Thyroid gland (tissue), 4 donors: ENCODE data around the gene NXPE3.

Experiments used
- POLR2A ChIP-seq, 2 donors: fragments of 450-650 bp; IDR thresholded peaks; one replicate each; pipeline ENCODE4 v1.6.1; 2017; ENCODE audit warnings: antibody characterized with exemption in 2 of 2, mild to moderate bottlenecking in 2 of 2, moderate library complexity in 1 of 2
- TF ChIP-seq, protein P1 (sequence below), 6 experiments: fragments of 200-600 bp in 3 of 6; fragments of 450-650 bp in 3 of 6; sonication (generic) in 3 of 6; IDR thresholded peaks; one replicate each; pipeline ENCODE4 v1.5.1; 2016 to 2019; ENCODE audit warnings: antibody characterized with exemption in 6 of 6, mild to moderate bottlenecking in 2 of 6, inconsistent platforms in 1 of 6, moderate library complexity in 1 of 6

DNA sequence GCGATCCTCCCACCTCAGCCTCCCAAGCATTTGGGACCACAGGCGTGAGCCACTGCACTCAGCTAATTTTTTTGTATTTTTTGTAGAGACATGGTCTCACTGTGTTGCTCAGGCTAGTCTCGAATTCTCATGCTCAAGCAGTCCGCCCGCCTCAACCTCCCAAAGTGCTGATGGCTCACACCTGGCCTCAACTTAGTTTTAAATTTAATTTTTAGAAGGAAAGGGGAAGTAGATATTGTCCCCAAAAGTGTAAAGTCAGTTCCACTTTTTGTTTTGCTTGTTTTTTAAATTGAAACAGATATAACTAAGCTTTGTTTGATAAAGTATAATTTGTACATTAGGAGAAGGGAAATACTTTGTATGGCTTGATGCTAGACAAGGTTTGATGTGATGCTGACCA lies 39.0 kb downstream of the NXPE3 start:
- TF ChIP-seq, protein P1, sequence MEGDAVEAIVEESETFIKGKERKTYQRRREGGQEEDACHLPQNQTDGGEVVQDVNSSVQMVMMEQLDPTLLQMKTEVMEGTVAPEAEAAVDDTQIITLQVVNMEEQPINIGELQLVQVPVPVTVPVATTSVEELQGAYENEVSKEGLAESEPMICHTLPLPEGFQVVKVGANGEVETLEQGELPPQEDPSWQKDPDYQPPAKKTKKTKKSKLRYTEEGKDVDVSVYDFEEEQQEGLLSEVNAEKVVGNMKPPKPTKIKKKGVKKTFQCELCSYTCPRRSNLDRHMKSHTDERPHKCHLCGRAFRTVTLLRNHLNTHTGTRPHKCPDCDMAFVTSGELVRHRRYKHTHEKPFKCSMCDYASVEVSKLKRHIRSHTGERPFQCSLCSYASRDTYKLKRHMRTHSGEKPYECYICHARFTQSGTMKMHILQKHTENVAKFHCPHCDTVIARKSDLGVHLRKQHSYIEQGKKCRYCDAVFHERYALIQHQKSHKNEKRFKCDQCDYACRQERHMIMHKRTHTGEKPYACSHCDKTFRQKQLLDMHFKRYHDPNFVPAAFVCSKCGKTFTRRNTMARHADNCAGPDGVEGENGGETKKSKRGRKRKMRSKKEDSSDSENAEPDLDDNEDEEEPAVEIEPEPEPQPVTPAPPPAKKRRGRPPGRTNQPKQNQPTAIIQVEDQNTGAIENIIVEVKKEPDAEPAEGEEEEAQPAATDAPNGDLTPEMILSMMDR (IDR thresholded peaks at IDR 0.05) = no peak
- no peak for TF ChIP-seq POLR2A (IDR thresholded peaks at IDR 0.05)
